IPS-20b (cell line): ENCODE data around the gene JARID2.

Experiments used
- H3K27ac ChIP-seq: one replicate; pipeline ENCODE4 v1.5.1; 2013; ENCODE audit warnings: low read length
- H3K27me3 ChIP-seq: 2 replicates; pipeline ENCODE4 v1.6.1; 2013; ENCODE audit warnings: mild to moderate bottlenecking, low read length, inconsistent platforms; ENCODE audit not compliant: insufficient read depth
- H3K36me3 ChIP-seq: 2 replicates; pipeline ENCODE4 v1.6.1; 2013; ENCODE audit warnings: low read depth, mild to moderate bottlenecking, inconsistent platforms, low read length, moderate library complexity; ENCODE audit not compliant: insufficient read depth
- H3K4me1 ChIP-seq: 2 replicates; pipeline ENCODE4 v1.6.1; 2013; ENCODE audit warnings: mild to moderate bottlenecking, control low read depth, inconsistent platforms, low read length, moderate library complexity; ENCODE audit not compliant: insufficient read depth
- H3K4me3 ChIP-seq: 2 replicates; pipeline ENCODE4 v1.5.1; 2013; ENCODE audit warnings: mild to moderate bottlenecking, low read length, inconsistent platforms
- H3K9ac ChIP-seq: 2 replicates; pipeline ENCODE4 v1.6.1; 2013; ENCODE audit warnings: low read depth, mild to moderate bottlenecking, inconsistent platforms, low read length, moderate library complexity
- H3K9me3 ChIP-seq: 2 replicates; pipeline ENCODE4 v1.6.1; 2013; ENCODE audit warnings: mild to moderate bottlenecking, low read depth, low read length, inconsistent platforms; ENCODE audit not compliant: insufficient read depth

Gene JARID2

GRCh38 chr6:15248451-15249370 lies 2.8 kb downstream of the JARID2 start:
- peak overlapping the region; percentile 11; the same call in 1 of the 2 replicates for H3K9ac ChIP-seq
- peaks cover 14% of the 10 kb centered on the region; the same call in 1 of the 2 replicates for H3K36me3 ChIP-seq
- peaks cover 29% of the 10 kb centered on the region for H3K4me1 ChIP-seq
- peak overlapping the region; percentile 80 for H3K4me3 ChIP-seq
- H3K9me3 ChIP-seq: no peaks in the 10 kb centered on the region
- no peak overlapping the region for H3K27ac ChIP-seq
- no peaks in the 10 kb centered on the region for H3K27me3 ChIP-seq

- H3K4me3 ChIP-seq: peak overlapping the region; percentile 80
- peak overlapping the region; percentile 11; the same call in 1 of the 2 replicates for H3K9ac ChIP-seq
- peaks cover 31% of the 10 kb centered on the region for H3K4me1 ChIP-seq
- H3K9me3 ChIP-seq: no peaks in the 10 kb centered on the region
- H3K27ac ChIP-seq: no peak overlapping the region
- H3K36me3 ChIP-seq: peaks cover 22% of the 10 kb centered on the region; the same call in 1 of the 2 replicates
- H3K27me3 ChIP-seq: no peaks in the 10 kb centered on the region
Observed at GRCh38 chr6:15249371-15250019, 3.6 kb downstream of the JARID2 start.

DNA sequence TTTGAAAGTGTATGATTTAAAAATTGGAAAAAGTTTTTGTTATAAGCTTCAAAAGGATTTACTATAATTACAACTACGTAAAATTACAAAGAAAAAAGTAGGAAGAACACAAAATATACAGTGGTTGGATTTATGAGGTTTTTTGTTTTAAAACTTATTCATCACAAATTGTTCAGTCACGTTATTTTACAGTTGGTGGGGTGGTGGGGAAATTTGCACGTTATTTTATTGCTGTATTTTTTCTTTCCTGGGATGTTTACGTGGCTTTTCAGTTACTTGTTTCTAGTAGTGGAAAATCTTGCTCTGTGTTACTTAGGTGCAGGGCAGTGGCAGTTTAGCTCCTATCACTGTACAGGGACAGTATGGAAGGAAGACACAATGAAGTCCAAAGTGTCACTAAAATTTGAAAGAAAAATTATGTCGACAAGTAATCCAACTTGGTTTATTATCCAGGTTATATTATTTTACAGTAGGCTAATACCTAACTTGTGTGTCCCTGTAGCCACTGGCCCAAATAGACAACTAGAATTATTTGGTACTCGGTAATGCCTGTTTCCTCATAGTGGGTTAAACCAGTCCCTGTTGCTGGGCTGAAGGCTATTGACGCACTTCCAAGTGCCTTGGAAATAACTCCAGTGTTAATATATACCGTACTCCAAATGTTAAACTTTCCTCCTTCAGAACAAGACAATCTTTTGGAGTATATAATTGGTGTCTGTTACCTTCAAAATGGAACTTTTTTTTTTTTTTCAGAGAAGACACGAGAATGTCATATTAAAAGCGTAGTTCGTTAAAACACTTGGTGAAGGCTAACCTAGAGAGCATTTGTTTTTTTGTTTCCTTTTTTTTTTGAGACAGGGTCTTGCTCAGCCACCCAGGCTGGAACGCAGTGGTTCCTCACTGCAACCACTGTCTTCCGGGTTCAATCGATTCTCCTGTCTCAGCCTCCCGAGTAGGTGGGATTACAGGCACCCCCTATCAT lies 4.6 kb downstream of the JARID2 start:
- Histone ChIP-seq H3K9ac (no peak overlapping the region; the same call in 1 of the 2 replicates), H3K4me3 (peak overlapping the region; percentile 80), H3K36me3 (peaks cover 29% of the 10 kb centered on the region), H3K27ac (no peak overlapping the region), H3K9me3 (no peaks in the 10 kb centered on the region), H3K4me1 (peaks cover 41% of the 10 kb centered on the region), H3K27me3 (no peaks in the 10 kb centered on the region)

DNA sequence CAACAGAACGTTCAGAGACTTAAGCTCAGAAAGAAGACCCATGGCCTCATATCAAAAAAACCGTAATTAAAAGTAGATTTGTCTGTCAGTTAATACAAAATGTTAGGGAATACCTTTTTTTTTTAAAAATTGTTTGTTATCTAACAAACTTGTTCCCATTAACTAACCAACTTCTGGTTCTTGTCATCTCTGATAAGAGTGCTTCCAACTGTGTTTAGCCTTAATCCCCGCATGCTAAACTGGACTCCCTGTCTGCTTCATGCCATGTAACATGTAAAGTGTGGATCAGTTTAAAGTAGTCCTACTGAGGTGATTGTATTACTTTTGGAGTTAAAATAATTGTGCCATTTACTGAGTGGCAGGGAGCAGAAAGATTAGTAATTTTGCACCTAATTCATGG lies 6.3 kb downstream of the JARID2 start:
- H3K27ac ChIP-seq: no peak overlapping the region
- peak overlapping the region; percentile 35; the same call in 1 of the 2 replicates for H3K4me3 ChIP-seq
- peaks cover 58% of the 10 kb centered on the region for H3K4me1 ChIP-seq
- no peaks in the 10 kb centered on the region for H3K9me3 ChIP-seq
- H3K9ac ChIP-seq: no peak overlapping the region
- H3K36me3 ChIP-seq: peaks cover 29% of the 10 kb centered on the region
- H3K27me3 ChIP-seq: no peaks in the 10 kb centered on the region

DNA sequence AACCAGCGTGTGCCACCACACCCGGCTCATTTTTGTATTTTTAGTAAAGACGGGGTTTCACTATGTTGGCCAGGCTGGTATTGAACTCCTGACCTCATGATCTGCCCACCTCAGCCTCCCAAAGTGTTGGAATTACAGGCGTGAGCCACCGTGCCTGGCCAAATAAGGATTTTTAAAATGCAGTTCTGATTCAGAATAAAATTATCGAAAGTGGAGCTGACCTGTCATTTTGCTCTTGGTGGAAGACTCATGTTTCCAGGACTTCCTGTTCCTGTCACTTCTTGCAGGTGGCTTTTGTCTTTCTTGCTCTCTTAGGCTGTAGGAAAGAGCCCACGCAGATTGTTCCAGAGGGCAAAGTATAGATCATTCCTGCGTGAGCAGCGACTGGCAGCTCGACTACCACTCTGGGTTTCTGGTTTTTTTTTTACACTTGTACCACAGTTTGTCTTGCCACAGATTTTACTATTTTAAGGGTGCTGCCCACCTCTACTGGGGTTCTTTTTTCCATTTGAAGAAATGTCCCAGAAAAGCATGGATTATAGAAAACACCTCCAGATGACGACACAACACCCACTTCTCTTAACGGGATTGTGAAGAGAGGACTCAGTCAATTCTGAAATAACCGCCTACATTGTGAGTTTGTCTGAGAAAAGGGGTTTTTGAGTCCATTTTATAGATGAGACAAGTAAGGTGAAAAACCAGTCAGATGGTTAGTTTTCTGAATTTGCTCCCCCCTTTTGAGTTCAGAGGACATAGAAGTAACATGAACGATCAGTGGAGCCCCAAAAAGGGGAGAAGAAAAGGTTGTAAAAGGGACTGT lies 7.5 kb downstream of the JARID2 start:
- Histone ChIP-seq H3K36me3 (peaks cover 35% of the 10 kb centered on the region), H3K9me3 (no peaks in the 10 kb centered on the region), H3K27ac (no peak overlapping the region), H3K4me3 (0 out of 2 replicates have a peak overlapping the region, but pooled peaks have one; percentile 9), H3K9ac (no peak overlapping the region), H3K4me1 (peaks cover 67% of the 10 kb centered on the region), H3K27me3 (no peaks in the 10 kb centered on the region)

GRCh38 chr6:15254070-15254975 lies 8.5 kb downstream of the JARID2 start:
- no peaks in the 10 kb centered on the region for H3K9me3 ChIP-seq
- H3K4me1 ChIP-seq: peaks cover 76% of the 10 kb centered on the region
- H3K4me3 ChIP-seq: peak overlapping the region; percentile 9; the same call in 1 of the 2 replicates
- peaks cover 35% of the 10 kb centered on the region for H3K36me3 ChIP-seq
- H3K27ac ChIP-seq: no peak overlapping the region
- H3K27me3 ChIP-seq: no peaks in the 10 kb centered on the region
- no peak overlapping the region for H3K9ac ChIP-seq

GRCh38 chr6:15255481-15255880 lies 9.6 kb downstream of the JARID2 start:
- no peak overlapping the region for H3K27ac ChIP-seq
- H3K36me3 ChIP-seq: peaks cover 35% of the 10 kb centered on the region
- no peaks in the 10 kb centered on the region for H3K27me3 ChIP-seq
- no peak overlapping the region for H3K9ac ChIP-seq
- peaks cover 79% of the 10 kb centered on the region for H3K4me1 ChIP-seq
- H3K4me3 ChIP-seq: peak overlapping the region; percentile 10; the same call in 1 of the 2 replicates
- no peaks in the 10 kb centered on the region for H3K9me3 ChIP-seq

- H3K27me3 ChIP-seq: no peaks in the 10 kb centered on the region
- peak overlapping the region; percentile 9; the same call in 1 of the 2 replicates for H3K4me3 ChIP-seq
- no peaks in the 10 kb centered on the region for H3K9me3 ChIP-seq
- H3K27ac ChIP-seq: no peak overlapping the region
- H3K36me3 ChIP-seq: peaks cover 37% of the 10 kb centered on the region
- H3K4me1 ChIP-seq: peaks cover 83% of the 10 kb centered on the region
- H3K9ac ChIP-seq: no peak overlapping the region
Observed at GRCh38 chr6:15255909-15256395, 10.1 kb downstream of the JARID2 start.

GRCh38 chr6:15256538-15257271 lies 10.8 kb downstream of the JARID2 start:
- Histone ChIP-seq H3K36me3 (peaks cover 39% of the 10 kb centered on the region), H3K9ac (no peak overlapping the region), H3K27me3 (no peaks in the 10 kb centered on the region), H3K4me1 (peaks cover 87% of the 10 kb centered on the region), H3K4me3 (peak overlapping the region; percentile 9; the same call in 1 of the 2 replicates), H3K9me3 (no peaks in the 10 kb centered on the region), H3K27ac (no peak overlapping the region)
